Dermis microvascular lymphatic vessel endothelial cell (primary cell): Measurements from ENCODE around the gene TNRC6B. TPM values are rescaled to one million over a fixed set of nuclear protein-coding genes. Genes with fewer than 3 reads are reported as not detected.
A peak's percentile ranks its signal among the peaks of the same experiment; 100 is the strongest.

Experiments
- DNase-seq, 2 donors: peaks; one replicate each; pipeline versions ENCODE4 v3.0.0 to v3.0.0-alpha.2; 2010; ENCODE audit warnings: low read depth in 2 of 2
- total RNA-seq: library from RNA; depleted of rRNA; stranded (reverse); fragments of >200 nt; gene quantifications from 2 replicates; pipeline ENCODE4 v1.2.1, GENCODE V29; 2014

TNRC6B gene
- total RNA-seq, 1 donor from 2014 or later, result 12.6 TPM

DNA sequence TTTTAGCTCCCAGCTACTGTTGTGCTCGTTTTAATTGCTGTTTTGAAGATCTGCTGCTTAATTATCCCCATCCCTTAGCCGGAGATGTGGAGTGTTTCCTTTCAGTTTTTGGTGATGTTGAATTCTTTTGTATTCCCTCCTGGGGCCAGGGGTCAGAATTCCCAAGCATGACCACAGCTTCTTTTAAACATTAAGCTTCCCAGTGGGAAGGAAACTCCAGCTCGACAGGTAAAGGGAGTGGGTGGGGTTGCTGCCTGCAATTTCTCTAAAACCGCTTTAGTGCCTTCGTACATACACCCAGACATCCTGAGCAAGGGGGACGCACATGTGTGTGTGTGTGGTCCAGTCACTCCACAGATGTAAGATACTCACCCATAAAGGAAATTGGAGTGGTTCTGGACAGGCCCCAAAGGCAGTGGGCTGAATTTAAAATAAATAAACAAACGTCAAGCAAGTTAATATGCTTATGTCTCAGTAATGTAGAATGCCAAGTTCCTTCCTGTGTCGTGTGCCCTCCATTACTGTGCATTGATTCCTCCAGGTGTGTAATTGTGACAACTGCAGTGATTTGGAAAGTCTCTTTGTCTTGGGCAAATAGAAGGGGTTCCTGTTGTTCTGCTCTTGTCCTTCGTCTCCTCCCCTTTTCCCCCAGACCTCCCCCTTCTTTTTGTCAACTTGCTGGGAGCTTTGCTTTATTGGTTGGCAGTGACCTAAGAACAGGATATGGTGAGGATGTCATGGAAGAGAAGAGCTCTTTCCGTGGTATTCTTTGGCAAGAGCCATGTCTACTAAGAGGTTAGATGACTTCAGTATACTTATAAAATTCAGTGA, 149.4 kb downstream of the TNRC6B start:
- DNase-seq, result peak in 1 of 2 donors; percentile 65

DNA sequence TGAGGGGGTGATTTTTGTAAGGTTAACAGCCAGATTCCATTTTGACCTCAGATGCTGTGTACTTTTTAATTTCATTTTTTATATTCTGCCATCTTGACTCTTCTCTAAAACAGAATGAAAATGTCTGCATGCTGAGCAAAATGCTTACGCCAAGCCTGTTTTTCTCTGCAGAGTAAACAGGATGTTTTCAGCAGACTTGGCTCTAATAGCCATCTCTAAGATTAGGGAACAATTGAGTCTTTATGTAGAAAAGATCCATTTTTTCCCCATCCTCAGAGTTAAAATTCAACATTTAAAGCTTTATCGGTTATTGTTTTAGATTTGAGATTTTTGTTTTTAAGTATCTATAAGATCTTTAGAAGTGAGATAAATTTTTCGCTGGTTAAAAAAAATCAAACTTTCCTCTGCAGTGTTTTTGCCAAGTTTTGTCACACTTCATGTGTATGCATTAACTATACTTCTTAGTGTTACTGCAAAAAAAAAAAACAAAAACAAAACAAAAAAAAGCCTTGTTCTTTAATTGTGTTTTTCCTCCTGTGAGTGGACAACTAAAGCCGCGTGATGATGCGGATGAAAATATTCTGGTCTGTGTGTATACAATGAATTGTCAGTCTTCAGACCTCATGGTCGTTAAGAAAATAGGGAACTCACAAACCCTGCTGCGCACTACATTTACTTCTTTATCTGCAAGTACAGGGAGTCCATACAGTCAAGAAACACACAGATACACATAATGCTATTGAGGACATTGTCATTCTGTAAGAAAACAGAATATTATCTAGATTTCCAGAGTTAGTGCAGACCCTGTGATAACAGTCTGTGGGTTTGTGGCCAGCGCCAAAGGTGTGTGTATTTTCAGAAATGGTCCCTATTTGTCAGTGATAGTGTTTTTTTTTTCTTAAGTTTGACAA, 151.1 kb downstream of the TNRC6B start:
- no peak for DNase-seq

DNA sequence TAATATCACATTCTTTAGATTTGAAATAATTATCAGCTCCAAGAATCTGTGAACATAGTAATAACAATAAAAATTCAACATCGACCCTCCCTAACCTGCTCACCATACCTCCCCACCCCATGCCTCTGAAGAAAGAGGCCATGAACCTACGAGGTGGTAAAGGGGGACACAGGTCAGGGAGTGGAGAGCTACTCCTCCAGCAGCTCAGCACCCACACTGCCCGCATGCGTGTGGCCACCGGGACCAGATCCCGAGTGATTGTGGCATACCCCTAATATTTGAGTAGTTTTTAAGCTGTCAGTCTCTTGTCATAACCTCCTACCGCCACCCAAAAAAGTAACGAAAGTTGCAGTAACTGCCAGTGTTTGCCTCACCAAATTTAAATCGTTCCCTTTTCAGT, 151.7 kb downstream of the TNRC6B start:
- no peak for DNase-seq

GRCh38 chr22:40330086-40330485, 152.4 kb downstream of the TNRC6B start:
- DNase-seq, result no peak

DNA sequence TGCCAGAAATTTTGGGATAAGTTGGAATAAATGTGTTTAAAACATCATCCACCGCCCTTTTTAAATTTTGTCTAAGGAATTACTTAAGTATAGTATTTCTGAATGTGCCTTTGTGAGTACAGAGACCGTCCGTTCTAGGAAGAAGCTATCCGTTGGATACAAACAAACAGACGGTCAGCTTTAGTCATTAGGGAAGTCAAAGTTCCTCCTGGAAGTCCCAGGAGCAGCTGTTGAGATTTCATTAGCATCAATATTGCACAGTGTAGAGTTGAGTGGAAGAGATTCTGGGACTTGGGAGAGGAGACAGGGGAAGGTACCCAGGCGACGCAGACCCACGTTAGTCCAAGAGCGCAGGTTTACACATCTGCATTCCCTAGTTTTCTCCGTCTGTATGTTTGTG, 152.9 kb downstream of the TNRC6B start:
- no peak for DNase-seq

GRCh38 chr22:40331706-40332105, 154.0 kb downstream of the TNRC6B start:
- DNase-seq, result no peak

DNA sequence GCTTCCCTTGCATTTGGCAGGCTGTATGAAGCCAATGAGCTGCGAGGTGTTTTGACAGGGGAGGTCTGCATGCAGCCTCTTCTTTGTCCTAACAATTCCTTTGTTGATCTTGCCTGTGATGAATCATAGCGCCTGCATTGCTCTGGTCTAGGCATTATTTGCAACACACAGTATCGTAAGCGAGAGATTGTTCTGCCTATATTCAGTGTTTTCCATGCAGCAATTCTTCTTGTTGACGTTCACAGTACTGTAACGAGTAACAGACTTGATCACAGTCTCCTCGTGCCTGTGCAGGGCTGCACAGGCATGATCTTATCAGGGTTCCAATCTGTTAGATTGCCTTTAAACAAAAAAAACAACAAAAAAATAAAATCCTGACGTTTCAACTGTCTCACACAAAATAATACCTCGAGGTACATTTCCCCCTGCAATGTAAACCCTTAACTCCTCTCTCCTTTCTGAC, 154.6 kb downstream of the TNRC6B start:
- peak; percentile 64 to 88 for DNase-seq

DNA sequence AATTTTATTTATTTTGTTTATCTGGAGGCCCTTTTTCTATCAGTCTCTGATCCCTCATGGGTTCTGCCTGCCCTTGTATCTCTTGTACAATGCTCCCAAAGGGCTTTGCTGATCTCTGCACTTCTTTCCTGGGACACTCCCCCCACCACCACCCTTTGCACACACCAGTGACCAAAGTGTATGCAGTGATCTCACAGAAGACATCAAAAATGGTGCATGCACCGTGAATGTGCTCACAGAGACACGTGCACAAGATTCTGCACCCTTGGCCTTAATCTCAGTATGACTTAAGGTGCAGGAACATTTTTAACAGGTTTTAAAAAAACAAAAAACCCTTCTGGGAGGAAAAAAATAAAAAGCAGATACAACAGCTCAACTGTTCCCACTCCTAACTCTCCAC, 156.3 kb downstream of the TNRC6B start:
- DNase-seq, result no peak

- no peak for DNase-seq
Measured at GRCh38 chr22:40334899-40335298, 157.2 kb downstream of the TNRC6B start.

DNA sequence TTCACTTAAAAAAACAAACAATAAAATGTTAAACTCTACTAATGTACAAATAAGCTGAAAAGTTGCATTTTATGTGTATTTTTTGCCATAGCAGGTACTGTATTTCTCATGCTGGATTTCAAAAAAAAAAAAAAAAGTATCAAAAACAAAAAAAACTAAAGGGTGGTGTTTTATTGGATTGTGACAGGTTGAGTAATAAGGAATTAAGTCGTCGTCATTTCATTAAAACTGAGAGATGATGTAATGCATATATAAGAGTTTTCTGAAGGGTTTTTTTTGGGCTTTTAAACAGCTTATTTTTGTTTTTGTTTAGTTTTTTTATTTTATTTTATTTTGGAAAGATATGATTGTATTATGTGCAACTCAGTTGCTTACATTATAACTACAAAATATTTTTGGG, 157.6 kb downstream of the TNRC6B start:
- no peak for DNase-seq

- DNase-seq, result no peak
Measured at GRCh38 chr22:40340044-40340443, 162.3 kb downstream of the TNRC6B start.

GRCh38 chr22:40341604-40342003, 163.9 kb downstream of the TNRC6B start:
- DNase-seq, result no peak

DNA sequence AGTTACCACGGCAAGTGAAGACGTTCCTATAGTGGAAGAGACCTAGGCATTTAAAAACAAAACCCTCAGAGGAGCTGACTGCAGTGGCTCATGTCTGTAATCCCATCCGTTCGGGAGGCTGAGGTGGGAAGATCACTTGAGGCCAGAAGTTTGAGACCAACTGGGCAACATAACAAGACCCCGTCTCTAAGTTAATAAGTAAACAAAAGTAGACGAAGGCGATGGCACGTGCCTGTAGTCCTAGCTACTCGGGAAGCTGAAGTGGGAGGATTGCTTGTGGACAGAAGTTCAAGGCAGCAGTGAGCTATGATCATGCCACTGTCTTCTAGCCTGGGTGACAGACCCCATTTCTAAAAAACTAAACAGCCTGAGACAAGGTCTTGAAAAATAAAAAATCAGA, 164.8 kb downstream of the TNRC6B start:
- no peak for DNase-seq

DNA sequence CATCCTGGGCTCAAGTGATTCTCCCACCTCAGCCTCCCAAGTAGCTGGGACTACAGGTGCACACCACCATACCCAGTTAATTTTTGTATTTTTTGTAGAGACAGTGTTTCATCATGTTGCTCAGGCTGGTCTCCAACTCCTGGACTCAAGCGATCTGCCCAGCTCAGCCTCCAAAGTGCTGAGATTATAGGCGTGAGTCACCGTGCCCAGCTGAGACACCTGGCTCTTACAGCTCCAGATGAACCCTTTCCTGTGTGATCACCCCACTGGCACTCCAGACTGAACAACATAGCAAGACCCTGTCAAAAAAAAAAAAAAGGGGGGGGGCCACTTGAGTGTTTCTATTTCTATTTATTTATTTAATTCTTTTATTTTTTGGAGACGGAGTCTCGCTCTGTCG, 167.5 kb downstream of the TNRC6B start:
- DNase-seq, result peak in 1 of 2 donors; percentile 34

DNA sequence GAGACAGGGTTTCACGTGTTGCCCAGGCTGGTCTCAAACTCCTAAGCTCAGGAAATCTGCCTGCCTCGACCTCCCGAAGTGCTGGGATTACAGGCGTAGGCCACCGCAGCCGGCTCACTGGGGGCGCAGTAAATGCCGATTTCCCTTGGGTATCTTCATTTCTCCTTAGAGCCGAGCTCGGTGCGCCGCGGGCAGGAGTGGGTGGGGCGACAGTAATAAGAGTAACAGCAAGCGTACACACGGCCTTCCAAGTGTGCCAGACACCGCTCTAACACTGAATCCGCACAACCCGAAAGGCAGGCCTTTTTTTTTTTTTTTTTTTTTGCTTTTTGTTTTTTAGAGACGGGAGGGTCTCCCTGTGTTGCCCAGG, 168.1 kb downstream of the TNRC6B start:
- peak in 1 of 2 donors; percentile 43 for DNase-seq

- peak; percentile 64 to 89 for DNase-seq
Measured at GRCh38 chr22:40346185-40347118, 168.7 kb downstream of the TNRC6B start, which contains the start of gene ADSL. Gene ADSL, plus strand, starts transcription at chr22:40346500. Its CDS starts 59 bp downstream, at chr22:40346559.

DNA sequence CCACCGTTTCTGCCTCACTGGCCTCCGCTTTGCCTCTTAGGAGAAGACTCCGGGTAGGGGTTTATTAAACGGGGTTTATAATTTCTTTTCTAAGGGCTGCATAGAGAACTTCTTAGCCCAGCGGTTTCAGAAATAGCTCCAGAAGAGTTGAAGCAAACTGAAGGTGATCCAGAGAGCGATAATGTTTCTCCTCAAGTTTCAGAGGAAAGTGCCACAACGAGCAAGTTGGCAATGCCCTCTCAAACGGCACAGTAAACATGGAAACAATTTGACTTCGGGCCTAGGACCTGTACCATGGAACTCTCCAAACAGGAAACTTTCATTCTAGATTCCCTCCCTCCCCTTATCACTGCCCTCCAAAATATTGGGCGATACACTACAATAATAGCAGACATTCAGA, 169.6 kb downstream of the TNRC6B start:
- no peak for DNase-seq

GRCh38 chr22:40348025-40348658, 170.4 kb downstream of the TNRC6B start:
- DNase-seq, result peak; percentile 50 to 75

DNA sequence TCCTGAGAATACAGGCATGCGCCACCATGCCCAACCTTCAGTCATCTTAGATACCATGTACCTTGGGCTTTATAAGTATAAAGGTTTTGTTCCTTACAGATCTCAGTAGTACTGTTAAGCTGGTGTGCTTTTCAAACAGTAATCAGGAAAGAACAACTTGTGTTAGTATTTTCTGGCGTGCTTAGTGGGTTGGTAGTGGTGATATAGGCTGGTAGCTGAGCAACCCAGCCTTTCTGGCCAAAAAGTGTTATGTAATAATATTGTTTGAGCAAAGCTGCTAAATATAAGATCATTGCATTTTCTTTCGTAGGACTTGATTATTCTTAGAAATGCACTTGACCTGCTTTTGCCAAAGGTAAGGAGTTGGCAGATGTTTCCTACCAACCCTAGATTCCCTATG, 175.0 kb downstream of the TNRC6B start:
- DNase-seq, result no peak

DNA sequence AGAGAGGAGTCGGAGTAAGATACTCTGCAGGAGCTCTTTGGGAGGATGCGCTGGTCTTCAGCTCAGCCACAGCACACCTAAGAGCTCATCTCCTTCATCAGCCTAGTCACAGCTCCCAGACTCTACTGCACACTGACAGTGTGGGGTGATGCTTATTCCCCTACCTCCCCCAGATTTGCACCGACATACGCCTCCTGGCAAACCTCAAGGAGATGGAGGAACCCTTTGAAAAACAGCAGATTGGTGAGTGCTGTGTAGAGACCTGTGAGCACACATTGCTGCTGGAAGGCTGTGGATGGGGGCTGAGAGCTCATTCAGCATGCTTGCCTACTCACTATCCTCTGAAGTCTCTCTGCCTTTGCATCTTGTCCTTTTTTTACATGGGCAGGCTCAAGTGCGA, 183.4 kb downstream of the TNRC6B start:
- no peak for DNase-seq

DNA sequence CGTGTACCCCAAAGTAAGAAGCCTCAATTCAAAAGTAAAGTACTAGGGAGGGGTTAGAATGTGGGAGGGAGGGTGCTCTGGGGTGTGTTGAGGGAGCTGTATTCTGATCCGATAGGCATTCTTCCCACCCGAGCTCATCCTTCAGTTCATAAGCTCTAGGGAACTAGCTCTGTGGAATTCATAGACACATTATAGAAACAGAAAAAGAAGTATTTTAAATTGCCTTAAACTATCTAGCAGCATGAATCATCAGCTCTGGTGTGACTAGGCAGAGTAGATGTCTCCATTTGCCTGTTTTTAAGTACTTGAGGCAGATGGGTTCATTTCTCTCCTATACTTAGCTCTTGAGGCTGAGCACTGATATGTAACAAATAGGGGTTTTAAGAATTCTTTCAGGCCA, 185.3 kb downstream of the TNRC6B start:
- no peak for DNase-seq
